SK-N-SH treated with all-trans-retinoic acid at 6 μM for 48 hours (cell line): ENCODE results near the gene PDGFRB.

Experiments
- BACH2 ChIP-seq: fragments of 250-450 bp; sonication (Bioruptor Pico); IDR thresholded peaks from 2 replicates; pipeline ENCODE4 v1.9.0; 2021; ENCODE audit warnings: mild to moderate bottlenecking, borderline replicate concordance
- ISL1 ChIP-seq: fragments of 250-450 bp; sonication (Bioruptor Pico); IDR thresholded peaks from 2 replicates; pipeline ENCODE4 v2.1.2; 2022; ENCODE audit warnings: mild to moderate bottlenecking, moderate library complexity
- PATZ1 ChIP-seq: fragments of 250-450 bp; sonication (Bioruptor Pico); IDR thresholded peaks from 2 replicates; pipeline ENCODE4 v1.8.0; 2020; ENCODE audit warnings: mild to moderate bottlenecking, moderate library complexity, borderline replicate concordance
- TCF4 ChIP-seq: fragments of 250-450 bp; sonication (Bioruptor Pico); IDR thresholded peaks from 2 replicates; pipeline ENCODE4 v1.8.0; 2021; ENCODE audit warnings: mild to moderate bottlenecking, moderate library complexity, borderline replicate concordance
- TOX ChIP-seq: fragments of 250-450 bp; sonication (Bioruptor Pico); IDR thresholded peaks from 2 replicates; pipeline ENCODE4 v1.8.0; 2021; ENCODE audit warnings: mild to moderate bottlenecking, moderate library complexity, borderline replicate concordance
- TSHZ2 ChIP-seq: fragments of 250-450 bp; sonication (Bioruptor Pico); IDR thresholded peaks from 2 replicates; pipeline ENCODE4 v1.5.0; 2020; ENCODE audit warnings: mild to moderate bottlenecking, moderate library complexity
- ZFP3 ChIP-seq: fragments of 250-450 bp; sonication (Bioruptor Pico); IDR thresholded peaks from 2 replicates; pipeline ENCODE4 v1.5.0; 2020; ENCODE audit warnings: mild to moderate bottlenecking, moderate library complexity
- ZFP30 ChIP-seq: fragments of 450-650 bp; formaldehyde crosslinking; IDR thresholded peaks from 2 replicates; pipeline ENCODE4 v1.5.0; 2022; ENCODE audit warnings: mild to moderate bottlenecking, moderate library complexity
- ZNF565 ChIP-seq: fragments of 450-650 bp; formaldehyde crosslinking; conservative IDR thresholded peaks from 2 replicates; pipeline ENCODE4 v1.5.0; 2020; ENCODE audit warnings: low read depth, mild to moderate bottlenecking, moderate library complexity
- ZNF70 ChIP-seq: fragments of 450-650 bp; formaldehyde crosslinking; IDR thresholded peaks from 2 replicates; pipeline ENCODE4 v1.5.0; 2020; ENCODE audit warnings: mild to moderate bottlenecking, moderate library complexity

GRCh38 chr5:150085191-150085912, 70.3 kb downstream of the PDGFRB start:
- no peak for TF ChIP-seq PATZ1 (CRISPR knock-in tag)
- TF ChIP-seq ISL1 (CRISPR knock-in tag): no peak
- no peak for TF ChIP-seq ZFP3
- no peak for TF ChIP-seq BACH2 (CRISPR knock-in tag)
- TF ChIP-seq TSHZ2 (CRISPR knock-in tag): no peak
- TF ChIP-seq ZNF70 (CRISPR knock-in tag): no peak
- TF ChIP-seq TCF4 (CRISPR knock-in tag): no peak
- TF ChIP-seq ZFP30 (CRISPR knock-in tag): no peak
- TF ChIP-seq TOX (CRISPR knock-in tag): no peak
- no peak for TF ChIP-seq ZNF565 (CRISPR knock-in tag)
